MCF 10A (cell line): ENCODE measurements around the gene NTMT1. TPM values are rescaled to one million over a fixed set of nuclear protein-coding genes. Genes with fewer than 3 reads are reported as not detected.

Source experiments
- BruUV-seq: library from RNA; stranded (reverse); fragments of 400-500 nt; replicated peaks from 2 replicates; lab custom pipeline; 2021; lab: Mats Ljungman, UMichigan
- CTCF ChIA-PET: fragments of 300-600 bp; sonication (Branson Sonifier 250); formaldehyde crosslinking; extraction: SDS; loops from one replicate; lab custom pipeline; 2021; ENCODE audit warnings: antibody characterized with exemption, inconsistent platforms; lab: Yijun Ruan, JAX
- POLR2A ChIA-PET: fragments of 300-600, 350-650 bp; sonication (Branson Sonifier 250); formaldehyde crosslinking; extraction: SDS; loops from one replicate; lab custom pipeline; 2020; ENCODE audit warnings: antibody characterized with exemption, inconsistent platforms; lab: Yijun Ruan, JAX
- DNase-seq: peaks from one replicate; pipeline ENCODE4 v3.0.0-alpha.2; 2018; ENCODE audit not compliant: unreplicated experiment
- H3K27ac Mint-ChIP-seq: one replicate; pipeline ENCODE4 v1.8.0; 2022; ENCODE audit warnings: mild to moderate bottlenecking, low read depth, mixed read lengths; ENCODE audit not compliant: unreplicated experiment
- H3K27me3 Mint-ChIP-seq: one replicate; pipeline ENCODE4 v1.8.0; 2022; ENCODE audit warnings: mixed read lengths; ENCODE audit not compliant: insufficient read depth, unreplicated experiment
- H3K36me3 Mint-ChIP-seq: one replicate; pipeline ENCODE4 v1.8.0; 2022; ENCODE audit warnings: mild to moderate bottlenecking, moderate library complexity, mixed read lengths; ENCODE audit not compliant: insufficient read depth, unreplicated experiment
- H3K4me1 Mint-ChIP-seq: one replicate; pipeline ENCODE4 v1.8.0; 2022; ENCODE audit warnings: mixed read lengths; ENCODE audit not compliant: insufficient read depth, unreplicated experiment
- H3K4me3 Mint-ChIP-seq: one replicate; pipeline ENCODE4 v1.8.0; 2022; ENCODE audit warnings: mild to moderate bottlenecking, moderate library complexity, mixed read lengths; ENCODE audit not compliant: unreplicated experiment
- H3K9me3 Mint-ChIP-seq: one replicate; pipeline ENCODE4 v1.8.0; 2022; ENCODE audit warnings: mixed read lengths; ENCODE audit not compliant: unreplicated experiment
- intact Hi-C: fragments of 100-400 bp; cut with micrococcal nuclease; formaldehyde crosslinking; loops from 2 replicates; pipeline ENCODE4 v1.14.1; 2022
- total RNA-seq: library from RNA; stranded (reverse); gene quantifications from 2 replicates; pipeline ENCODE4 v1.2.3, GENCODE V29; 2022
- TF ChIP-seq, protein P1 (sequence below): fragments of 200-600 bp; IDR thresholded peaks from one replicate; pipeline ENCODE4 v1.8.0; 2022; ENCODE audit warnings: antibody characterized with exemption, mild to moderate bottlenecking; ENCODE audit not compliant: unreplicated experiment

The NTMT1 gene
- total RNA-seq, 1 experiment from 2014 or later: 49.2 TPM

DNA sequence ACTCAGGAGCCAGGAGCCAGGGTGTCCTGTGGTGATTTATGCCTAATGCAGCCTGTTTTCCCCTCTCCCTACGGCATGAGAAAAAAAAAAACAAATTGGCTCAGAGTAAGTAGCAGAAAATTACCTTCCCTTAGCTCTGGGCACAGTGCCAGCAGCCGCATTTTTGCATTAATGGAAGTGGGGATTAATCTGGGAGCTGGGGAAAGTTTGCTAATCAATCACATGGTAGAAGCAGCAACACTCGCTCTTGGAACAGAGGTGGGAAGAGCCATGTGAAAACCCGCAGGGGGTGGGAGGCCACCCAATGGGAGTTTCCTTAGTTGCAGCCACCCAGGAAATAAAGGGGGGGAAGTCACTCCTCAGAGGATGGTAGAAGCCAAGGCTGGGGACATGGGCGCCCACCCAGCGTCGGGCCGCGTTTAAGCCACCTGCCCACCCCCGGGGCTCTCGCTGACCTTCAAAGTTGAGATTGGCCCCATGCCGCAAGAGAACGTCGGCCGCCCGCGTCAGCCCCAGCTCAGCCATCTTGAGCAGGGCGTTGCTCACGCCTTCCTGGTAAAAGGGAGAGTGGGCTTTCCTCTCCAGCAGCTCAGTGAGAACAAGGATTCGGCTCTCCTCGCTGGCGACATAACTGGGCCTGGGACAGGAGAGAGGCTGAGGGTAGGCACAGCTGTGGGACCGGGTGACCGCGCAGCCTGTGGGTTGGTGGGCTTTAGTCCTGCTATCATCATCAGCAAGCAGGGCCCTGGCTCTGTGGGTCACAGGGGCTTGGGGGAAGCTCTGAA is 14.3 kb downstream of the NTMT1 start:
- Mint-ChIP-seq H3K4me3 (peak overlapping the region; percentile 87), H3K4me1 (peaks cover 8% of the 10 kb centered on the region), H3K9me3 (no peaks in the 10 kb centered on the region), H3K36me3 (peaks cover 18% of the 10 kb centered on the region), H3K27me3 (no peaks in the 10 kb centered on the region), H3K27ac (no peak overlapping the region)
- intact Hi-C loops: no loop called here
- POLR2A ChIA-PET: interaction anchor here (0.5 to 6.5 kb wide), 10 partner anchors 12 to 510 kb away, joined by 3 to 55 read pairs (median 4); partner anchors contain the start of gene NTMT1
- no TSS peak for BruUV-seq
- DNase-seq: peak; percentile 39
- CTCF ChIA-PET: interaction anchor here (0.5 to 6.0 kb wide), 18 partner anchors 10 to 1319 kb away, joined by 3 to 45 read pairs (median 3); no protein-coding TSS in a partner anchor
- TF ChIP-seq, protein P1, sequence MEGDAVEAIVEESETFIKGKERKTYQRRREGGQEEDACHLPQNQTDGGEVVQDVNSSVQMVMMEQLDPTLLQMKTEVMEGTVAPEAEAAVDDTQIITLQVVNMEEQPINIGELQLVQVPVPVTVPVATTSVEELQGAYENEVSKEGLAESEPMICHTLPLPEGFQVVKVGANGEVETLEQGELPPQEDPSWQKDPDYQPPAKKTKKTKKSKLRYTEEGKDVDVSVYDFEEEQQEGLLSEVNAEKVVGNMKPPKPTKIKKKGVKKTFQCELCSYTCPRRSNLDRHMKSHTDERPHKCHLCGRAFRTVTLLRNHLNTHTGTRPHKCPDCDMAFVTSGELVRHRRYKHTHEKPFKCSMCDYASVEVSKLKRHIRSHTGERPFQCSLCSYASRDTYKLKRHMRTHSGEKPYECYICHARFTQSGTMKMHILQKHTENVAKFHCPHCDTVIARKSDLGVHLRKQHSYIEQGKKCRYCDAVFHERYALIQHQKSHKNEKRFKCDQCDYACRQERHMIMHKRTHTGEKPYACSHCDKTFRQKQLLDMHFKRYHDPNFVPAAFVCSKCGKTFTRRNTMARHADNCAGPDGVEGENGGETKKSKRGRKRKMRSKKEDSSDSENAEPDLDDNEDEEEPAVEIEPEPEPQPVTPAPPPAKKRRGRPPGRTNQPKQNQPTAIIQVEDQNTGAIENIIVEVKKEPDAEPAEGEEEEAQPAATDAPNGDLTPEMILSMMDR: no peak

DNA sequence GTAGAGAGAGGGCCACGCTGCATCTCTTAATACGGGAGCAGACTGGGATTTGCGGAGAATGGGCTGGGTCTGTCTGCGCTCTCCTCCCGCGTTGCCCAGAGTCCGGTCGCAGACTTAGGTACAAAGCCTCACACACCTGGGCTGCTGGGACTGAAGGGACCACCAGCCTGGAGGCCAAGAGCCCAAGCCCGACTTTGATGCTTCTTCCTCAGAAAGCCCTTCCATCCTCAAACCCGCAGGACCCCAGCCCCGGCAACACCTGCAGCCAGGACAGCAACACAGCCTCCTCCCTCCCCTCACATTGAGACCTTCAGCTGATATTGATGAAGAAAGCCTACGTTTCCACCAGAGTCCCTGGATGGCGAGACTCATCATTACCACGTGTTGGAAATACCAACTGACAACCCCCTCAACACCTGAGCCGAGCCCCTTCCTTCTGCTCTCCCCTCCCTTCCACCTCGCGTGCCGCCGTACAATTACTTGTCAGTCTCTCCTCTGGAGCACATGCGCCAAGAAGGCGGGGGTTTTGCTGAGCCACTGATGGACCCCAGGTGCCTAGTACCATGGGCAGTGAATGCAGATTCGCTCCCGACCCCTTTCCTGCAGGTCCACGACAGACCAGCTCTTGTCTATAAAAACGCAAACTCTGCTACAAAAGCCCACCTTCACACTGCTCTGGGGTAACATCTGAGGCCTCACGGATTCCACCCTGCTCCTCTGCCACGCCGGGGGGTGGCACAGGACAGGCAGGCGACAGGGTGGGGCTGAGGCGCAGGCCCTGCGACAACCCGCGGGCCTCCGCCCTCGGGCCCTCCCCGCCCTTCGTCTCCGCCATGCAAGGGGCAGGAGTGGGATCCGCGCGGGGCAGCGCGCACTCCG is 15.1 kb downstream of the NTMT1 start:
- peaks cover 10% of the 10 kb centered on the region for H3K36me3 Mint-ChIP-seq
- H3K27me3 Mint-ChIP-seq: no peaks in the 10 kb centered on the region
- TF ChIP-seq, protein P1: no peak
- ChIA-PET POLR2A (interaction anchor here (0.7 to 6.5 kb wide), 10 partner anchors 12 to 500 kb away, joined by 3 to 55 read pairs (median 4); partner anchors contain the start of gene NTMT1), CTCF (interaction anchor here (0.6 to 6.0 kb wide), 16 partner anchors 11 to 498 kb away, joined by 3 to 45 read pairs (median 4); no protein-coding TSS in a partner anchor)
- intact Hi-C loops: no loop called here
- TSS peak; percentile 14 for BruUV-seq
- peaks cover 8% of the 10 kb centered on the region for H3K4me1 Mint-ChIP-seq
- peak overlapping the region; percentile 79 for H3K27ac Mint-ChIP-seq
- H3K4me3 Mint-ChIP-seq: peak overlapping the region; percentile 87
- no peak for DNase-seq
- no peaks in the 10 kb centered on the region for H3K9me3 Mint-ChIP-seq

DNA sequence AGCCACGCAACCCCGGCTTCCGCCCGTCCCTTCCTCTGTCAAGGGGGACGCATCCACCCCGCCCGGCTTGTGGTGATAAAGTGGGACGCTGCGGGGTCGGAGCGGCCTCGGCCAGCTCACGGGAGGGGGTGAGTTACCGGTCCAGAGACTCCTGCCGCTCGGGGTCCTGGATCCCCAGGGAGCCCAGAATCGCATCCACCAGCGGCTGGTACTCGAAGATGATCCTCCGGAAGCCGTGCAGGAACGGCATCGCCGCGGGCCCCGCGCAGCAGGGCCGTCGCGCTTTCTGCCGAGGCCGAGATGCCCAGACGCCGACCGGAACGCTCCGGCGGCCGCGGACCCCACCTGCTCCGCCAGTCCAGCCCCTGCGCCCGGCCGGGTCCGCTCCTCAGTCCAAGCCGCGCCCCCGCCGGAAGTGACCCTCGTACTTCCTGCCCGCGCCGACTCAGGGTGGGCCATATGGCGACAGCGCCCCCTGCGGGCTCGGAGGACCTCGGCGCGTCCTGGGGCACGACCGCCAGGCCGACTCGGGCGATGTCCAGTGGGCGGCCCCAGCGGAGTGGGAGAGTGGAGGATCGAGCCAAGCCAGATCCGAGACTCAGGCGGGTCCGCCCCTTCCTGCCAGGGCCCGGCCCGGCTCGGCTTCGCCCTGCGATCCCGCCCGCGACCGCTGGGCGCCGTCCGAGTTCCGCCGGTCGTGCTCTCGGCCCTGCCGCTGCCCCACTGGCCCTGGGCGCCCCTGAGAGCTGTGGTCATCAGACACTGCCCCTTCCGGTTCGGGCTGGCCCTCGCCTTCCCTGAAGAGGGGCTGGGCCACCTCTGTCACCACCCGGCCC is 16.0 kb downstream of the NTMT1 start, which contains the start of gene ASB6:
ASB6 (minus strand) TSS at position 402 of the 836 bp plus-strand sequence; CDS start at position 250, 152 bp downstream.
- H3K9me3 Mint-ChIP-seq: no peaks in the 10 kb centered on the region
- peak; percentile 93 for DNase-seq
- H3K27me3 Mint-ChIP-seq: no peaks in the 10 kb centered on the region
- peak within 1 kb of the TSS; percentile 87 for H3K4me3 Mint-ChIP-seq
- H3K27ac Mint-ChIP-seq: peak within 1 kb of the TSS; percentile 79
- ChIA-PET POLR2A (interaction anchor here (0.7 to 6.5 kb wide), 14 partner anchors 13 to 475 kb away, joined by 3 to 55 read pairs (median 4); partner anchors contain the start of genes C9orf78, NTMT1, PTGES and USP20), CTCF (interaction anchor here (0.6 to 6.0 kb wide), 17 partner anchors 8 to 512 kb away, joined by 3 to 45 read pairs (median 4); no protein-coding TSS in a partner anchor)
- peaks cover 10% of the 10 kb centered on the region for H3K36me3 Mint-ChIP-seq
- peaks cover 12% of the 10 kb centered on the region for H3K4me1 Mint-ChIP-seq
- TF ChIP-seq, protein P1: peak; percentile 97
- intact Hi-C loops: loop anchor here (1.0 kb wide), 2 partner anchors 95 to 141 kb away; no protein-coding TSS in a partner anchor
- no TSS peak for BruUV-seq
